ENCODE results near the gene CCDC171.
A peak's percentile ranks its signal among the peaks of the same experiment; 100 is the strongest.
"Not testable (repeated sequence)": the region's sequence is repeated elsewhere in the genome, so short reads cannot be mapped to it uniquely, and the experiment has no call there.

The CCDC171 gene

DNA sequence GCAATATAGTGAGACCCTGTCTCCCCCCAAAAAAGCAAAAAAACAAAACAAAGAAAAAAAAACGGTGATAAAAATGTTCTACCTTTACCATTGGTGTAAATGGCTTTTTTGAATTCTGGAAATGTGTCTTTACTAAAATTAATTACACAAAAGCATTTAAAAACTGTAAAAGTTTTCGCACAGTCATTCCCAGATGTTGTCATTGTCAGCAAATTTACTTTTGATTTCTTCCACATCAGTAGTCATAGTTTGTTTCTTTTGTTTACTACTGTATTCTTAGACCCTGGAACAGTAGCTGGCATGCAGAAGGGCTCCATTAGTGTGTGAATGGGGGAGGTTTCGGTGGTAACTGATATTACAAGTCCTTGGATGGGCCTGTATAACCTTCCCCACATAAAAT is 39.5 kb downstream of the CCDC171 start:
- Histone ChIP-seq H3K79me2 (ENCODE audit: insufficient read depth, low read length) (no peaks in the 10 kb centered on the region), H3K4me1 (ENCODE audit: insufficient read depth, low read length, severe bottlenecking) (no peaks in the 10 kb centered on the region), H4K20me1 (ENCODE audit: insufficient read depth, low read length) (no peaks in the 10 kb centered on the region), H3K9me2 (ENCODE audit: low read depth, low read length) (no peaks in the 10 kb centered on the region), H3F3A (ENCODE audit: insufficient read depth, low read length) (no peaks in the 10 kb centered on the region), H2AFZ (ENCODE audit: low read length) (no peak overlapping the region), H3K9ac (ENCODE audit: low read length) (no peak overlapping the region), H3K9me3 (ENCODE audit: low read length) (no peaks in the 10 kb centered on the region), H3K36me3 (ENCODE audit: insufficient read depth, low read length) (no peaks in the 10 kb centered on the region), H3K27ac (ENCODE audit: low read depth, low read length, poor library complexity, severe bottlenecking) (no peak overlapping the region), H3K27me3 (ENCODE audit: insufficient read depth, low read length) (no peaks in the 10 kb centered on the region), H3K4me3 (ENCODE audit: low read depth, low read length, poor library complexity, severe bottlenecking) (no peak overlapping the region), H3K4me2 (ENCODE audit: low read length) (no peak overlapping the region)
- TF ChIP-seq, protein P1, sequence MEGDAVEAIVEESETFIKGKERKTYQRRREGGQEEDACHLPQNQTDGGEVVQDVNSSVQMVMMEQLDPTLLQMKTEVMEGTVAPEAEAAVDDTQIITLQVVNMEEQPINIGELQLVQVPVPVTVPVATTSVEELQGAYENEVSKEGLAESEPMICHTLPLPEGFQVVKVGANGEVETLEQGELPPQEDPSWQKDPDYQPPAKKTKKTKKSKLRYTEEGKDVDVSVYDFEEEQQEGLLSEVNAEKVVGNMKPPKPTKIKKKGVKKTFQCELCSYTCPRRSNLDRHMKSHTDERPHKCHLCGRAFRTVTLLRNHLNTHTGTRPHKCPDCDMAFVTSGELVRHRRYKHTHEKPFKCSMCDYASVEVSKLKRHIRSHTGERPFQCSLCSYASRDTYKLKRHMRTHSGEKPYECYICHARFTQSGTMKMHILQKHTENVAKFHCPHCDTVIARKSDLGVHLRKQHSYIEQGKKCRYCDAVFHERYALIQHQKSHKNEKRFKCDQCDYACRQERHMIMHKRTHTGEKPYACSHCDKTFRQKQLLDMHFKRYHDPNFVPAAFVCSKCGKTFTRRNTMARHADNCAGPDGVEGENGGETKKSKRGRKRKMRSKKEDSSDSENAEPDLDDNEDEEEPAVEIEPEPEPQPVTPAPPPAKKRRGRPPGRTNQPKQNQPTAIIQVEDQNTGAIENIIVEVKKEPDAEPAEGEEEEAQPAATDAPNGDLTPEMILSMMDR (IDR thresholded peaks at IDR 0.05; ENCODE audit: low read length) = no peak
- no peak for TF ChIP-seq EZH2 (IDR thresholded peaks at IDR 0.05; ENCODE audit: borderline replicate concordance, low read length)

DNA sequence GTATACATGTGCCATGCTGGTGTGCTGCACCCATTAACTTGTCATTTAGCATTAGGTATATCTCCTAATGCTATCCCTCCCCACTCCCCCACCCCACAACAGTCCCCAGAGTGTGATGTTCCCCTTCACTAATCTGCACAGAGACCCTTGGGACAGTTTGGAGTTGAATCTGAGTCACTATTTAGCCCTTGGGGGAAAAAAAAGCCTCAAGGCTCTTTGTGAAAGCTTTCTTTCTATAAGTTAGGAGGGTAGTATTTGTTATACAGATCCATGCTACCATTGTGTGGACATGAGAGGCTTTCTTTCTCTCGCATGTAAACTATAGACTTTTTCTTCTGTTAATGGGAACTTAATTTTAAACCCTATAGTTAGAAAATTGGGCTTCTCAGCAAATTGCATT is 40.1 kb downstream of the CCDC171 start:
- H3K4me3 ChIP-seq (ENCODE audit: low read depth, low read length, poor library complexity, severe bottlenecking); H4K20me1 ChIP-seq (ENCODE audit: insufficient read depth, low read length); H3K27ac ChIP-seq (ENCODE audit: low read depth, low read length, poor library complexity, severe bottlenecking); H3F3A ChIP-seq (ENCODE audit: insufficient read depth, low read length); H3K9ac ChIP-seq (ENCODE audit: low read length); H3K79me2 ChIP-seq (ENCODE audit: insufficient read depth, low read length); H3K27me3 ChIP-seq (ENCODE audit: insufficient read depth, low read length); H2AFZ ChIP-seq (ENCODE audit: low read length); H3K4me2 ChIP-seq (ENCODE audit: low read length); H3K9me2 ChIP-seq (ENCODE audit: low read depth, low read length); H3K36me3 ChIP-seq (ENCODE audit: insufficient read depth, low read length); H3K4me1 ChIP-seq (ENCODE audit: insufficient read depth, low read length, severe bottlenecking); H3K9me3 ChIP-seq (ENCODE audit: low read length): not testable (repeated sequence)

DNA sequence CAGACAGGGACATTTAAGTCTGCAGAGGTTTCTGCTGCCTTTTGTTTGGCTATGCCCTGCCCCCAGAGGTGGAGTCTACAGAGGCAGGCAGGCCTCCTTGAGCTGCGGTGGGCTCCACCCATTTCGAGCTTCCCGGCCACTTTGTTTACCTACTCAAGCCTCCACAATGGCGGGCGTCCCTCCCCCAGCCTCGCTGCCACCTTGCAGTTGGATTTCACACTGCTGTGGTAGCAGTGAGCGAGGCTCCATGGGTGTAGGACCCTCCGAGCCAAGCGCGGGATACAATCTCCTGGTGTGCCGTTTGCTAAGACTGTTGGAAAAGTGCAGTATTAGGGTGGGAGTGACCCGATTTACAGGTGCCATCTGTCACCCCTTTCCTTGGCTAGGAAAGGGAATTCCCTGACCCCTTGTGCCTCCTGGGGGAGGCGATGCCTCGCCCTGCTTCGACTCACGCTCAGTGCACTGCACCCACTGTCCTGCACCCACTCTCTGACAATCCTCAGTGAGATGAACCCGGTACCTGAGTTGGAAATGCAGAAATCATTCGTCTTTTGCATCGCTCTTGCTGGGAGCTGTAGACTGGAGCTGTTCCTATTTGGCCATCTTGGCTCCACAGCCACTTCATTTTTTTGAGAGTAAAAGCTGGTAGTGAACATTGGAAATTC is 48.0 kb downstream of the CCDC171 start:
- not testable (repeated sequence) for H3K4me1 ChIP-seq (ENCODE audit: insufficient read depth, low read length, severe bottlenecking)

DNA sequence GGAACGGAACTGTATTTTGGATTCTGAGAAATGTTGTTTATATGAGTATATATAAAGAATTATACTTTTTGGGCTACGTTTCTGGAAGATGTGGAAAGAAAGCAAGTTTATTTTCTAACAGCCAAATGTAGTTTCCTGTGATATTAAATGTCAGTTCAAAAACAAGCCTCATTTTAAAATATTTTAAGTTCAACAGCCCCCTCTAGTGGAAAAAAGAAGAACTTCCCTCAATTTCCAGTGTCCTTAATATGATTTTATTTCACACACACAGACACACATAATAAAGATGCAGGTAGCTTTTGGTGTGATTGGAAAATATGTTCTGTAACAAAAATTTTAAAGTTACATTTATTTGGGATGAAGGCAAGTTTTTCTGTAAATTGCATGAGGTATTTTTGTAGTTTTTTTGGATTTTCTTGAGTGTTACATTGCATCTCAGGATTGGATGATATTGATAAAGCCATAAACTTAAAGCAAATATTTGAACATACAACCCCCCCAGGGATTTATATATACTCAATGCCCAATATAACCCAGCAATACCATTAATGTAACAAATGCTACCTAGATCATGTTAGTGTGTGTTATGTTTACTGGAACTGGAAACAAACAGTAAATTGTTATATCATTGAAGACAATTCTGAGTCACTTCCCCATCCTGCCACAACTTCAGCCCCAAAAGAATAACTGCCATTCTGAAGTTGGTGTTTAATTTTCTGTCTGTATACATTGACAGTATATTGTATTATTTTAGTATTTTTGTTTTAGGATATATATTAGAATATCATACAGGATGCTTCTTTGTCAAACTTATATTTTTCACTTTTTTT is 54.0 kb downstream of the CCDC171 start:
- Histone ChIP-seq H3K27me3 (ENCODE audit: insufficient read depth, low read length) (no peaks in the 10 kb centered on the region), H3F3A (ENCODE audit: insufficient read depth, low read length) (no peaks in the 10 kb centered on the region), H3K4me1 (ENCODE audit: insufficient read depth, low read length, severe bottlenecking) (peaks cover 4% of the 10 kb centered on the region), H4K20me1 (ENCODE audit: insufficient read depth, low read length) (no peaks in the 10 kb centered on the region), H3K79me2 (ENCODE audit: insufficient read depth, low read length) (no peaks in the 10 kb centered on the region), H3K9ac (ENCODE audit: low read length) (no peak overlapping the region), H3K9me2 (ENCODE audit: low read depth, low read length) (no peaks in the 10 kb centered on the region), H2AFZ (ENCODE audit: low read length) (no peak overlapping the region), H3K4me3 (ENCODE audit: low read depth, low read length, poor library complexity, severe bottlenecking) (no peak overlapping the region), H3K9me3 (ENCODE audit: low read length) (no peaks in the 10 kb centered on the region), H3K27ac (ENCODE audit: low read depth, low read length, poor library complexity, severe bottlenecking) (no peak overlapping the region), H3K4me2 (ENCODE audit: low read length) (no peak overlapping the region), H3K36me3 (ENCODE audit: insufficient read depth, low read length) (no peaks in the 10 kb centered on the region)
- no peak for TF ChIP-seq EZH2 (IDR thresholded peaks at IDR 0.05; ENCODE audit: borderline replicate concordance, low read length)
- TF ChIP-seq, protein P1 (IDR thresholded peaks at IDR 0.05; ENCODE audit: low read length) = peak; percentile 73

More for the DNA sequence above, 48.0 kb downstream of the CCDC171 start:
- H3F3A ChIP-seq (ENCODE audit: insufficient read depth, low read length); H3K27ac ChIP-seq (ENCODE audit: low read depth, low read length, poor library complexity, severe bottlenecking); H3K9me2 ChIP-seq (ENCODE audit: low read depth, low read length); H3K9me3 ChIP-seq (ENCODE audit: low read length); H3K4me3 ChIP-seq (ENCODE audit: low read depth, low read length, poor library complexity, severe bottlenecking); H3K4me2 ChIP-seq (ENCODE audit: low read length); H3K27me3 ChIP-seq (ENCODE audit: insufficient read depth, low read length); H2AFZ ChIP-seq (ENCODE audit: low read length); H3K36me3 ChIP-seq (ENCODE audit: insufficient read depth, low read length); H3K9ac ChIP-seq (ENCODE audit: low read length); H3K79me2 ChIP-seq (ENCODE audit: insufficient read depth, low read length); H4K20me1 ChIP-seq (ENCODE audit: insufficient read depth, low read length): not testable (repeated sequence)

Measured in OCI-LY1 (cell line).